B cell (primary cell): ENCODE data around the gene GPR162. TPM values are rescaled to one million over a fixed set of nuclear protein-coding genes. Genes with fewer than 3 reads are reported as not detected.

Experiments
- ATAC-seq: fragments of 200-7000 bp; cut with Tn5 transposase; one replicate; pipeline ENCODE4 v1.10.0; 2021; ENCODE audit warnings: low read depth, mild to moderate bottlenecking, moderate number of reproducible peaks, moderate library complexity
- CTCF ChIA-PET: fragments of 350-600 bp; sonication (Branson Sonifier 250); formaldehyde crosslinking; loops from one replicate; lab custom pipeline; 2021; ENCODE audit warnings: antibody characterized with exemption, inconsistent platforms; lab: Charles Lee
- POLR2A ChIA-PET: fragments of 350-600 bp; sonication (Branson Sonifier 250); formaldehyde crosslinking; loops from one replicate; lab custom pipeline; 2021; ENCODE audit warnings: antibody characterized with exemption; lab: Charles Lee
- DNase-seq: peaks from one replicate; pipeline ENCODE4 v3.0.0; 2013
- H2AFZ ChIP-seq: 2 replicates; pipeline ENCODE4 v1.6.1; 2012; ENCODE audit warnings: mild to moderate bottlenecking, low read depth, low read length; ENCODE audit not compliant: insufficient read depth, poor library complexity, severe bottlenecking
- H3K27ac ChIP-seq, 2 donors: 1 replicate in 1 of 2; 2 replicates in 1 of 2; pipeline ENCODE4 v1.5.1; 2012 to 2013; ENCODE audit warnings: low read length in 2 of 2, mild to moderate bottlenecking in 2 of 2, moderate library complexity in 1 of 2
- H3K27me3 ChIP-seq, 4 experiments: fragments of 200-600 bp in 1 of 4; sonication (generic) in 1 of 4; replicated peaks in 1 of 4; 1 replicate in 2 of 4; 2 replicates in 2 of 4; pipeline versions ENCODE4 v1.6.1 to v1.7.0; 2013 to 2016; ENCODE audit warnings: low read length in 3 of 4, mild to moderate bottlenecking in 2 of 4, mixed read lengths in 1 of 4, moderate library complexity in 1 of 4; ENCODE audit not compliant: insufficient read depth in 4 of 4, control insufficient read depth in 3 of 4; ENCODE audit errors: control extremely low read depth in 1 of 4
- H3K36me3 ChIP-seq, 2 experiments: replicated peaks in 1 of 2; 1 replicate in 1 of 2; 2 replicates in 1 of 2; pipeline versions ENCODE4 v1.6.1 to v1.7.1; 2013; ENCODE audit warnings: low read length in 1 of 2; ENCODE audit not compliant: insufficient read depth in 2 of 2, control insufficient read depth in 1 of 2; ENCODE audit errors: control extremely low read depth in 1 of 2, extremely low read depth in 1 of 2
- H3K4me1 ChIP-seq, 2 donors: fragments of 200-600 bp in 1 of 2; sonication (generic) in 1 of 2; 1 replicate in 1 of 2; 2 replicates in 1 of 2; pipeline versions ENCODE4 v1.5.1 to v1.6.1; 2013 to 2017; ENCODE audit warnings: low read length in 2 of 2; ENCODE audit not compliant: control insufficient read depth in 2 of 2, insufficient read depth in 2 of 2
- H3K4me2 ChIP-seq: replicated peaks from 2 replicates; pipeline ENCODE3; 2012; ENCODE audit warnings: mild to moderate bottlenecking, low read depth, low read length; ENCODE audit not compliant: poor library complexity, severe bottlenecking
- H3K4me3 ChIP-seq, 5 experiments: fragments of 200-600 bp in 1 of 5; sonication (generic) in 1 of 5; 1 replicate in 3 of 5; 2 replicates in 2 of 5; pipeline versions ENCODE4 v1.5.1 to v1.7.0; 2011 to 2016; ENCODE audit warnings: low read length in 4 of 5, mild to moderate bottlenecking in 4 of 5, low read depth in 2 of 5, control low read depth in 1 of 5, moderate library complexity in 1 of 5; ENCODE audit not compliant: insufficient read depth in 1 of 5; ENCODE audit errors: control extremely low read depth in 1 of 5, extremely low read depth in 1 of 5
- H3K79me2 ChIP-seq: fragments of 200-600 bp; sonication (generic); one replicate; pipeline ENCODE4 v1.6.0; 2016; ENCODE audit warnings: low read length; ENCODE audit not compliant: control insufficient read depth, insufficient read depth
- H3K9ac ChIP-seq: fragments of 200-600 bp; sonication (generic); 2 replicates; pipeline ENCODE4 v1.6.1; 2017; ENCODE audit warnings: mild to moderate bottlenecking, low read length, moderate library complexity
- H3K9me3 ChIP-seq, 3 donors: one replicate each; pipeline versions ENCODE4 v1.6.1 to v1.7.1; 2013; ENCODE audit warnings: low read length in 2 of 3; ENCODE audit not compliant: control insufficient read depth in 2 of 3, insufficient read depth in 1 of 3; ENCODE audit errors: control extremely low read depth in 1 of 3
- H4K20me1 ChIP-seq: 2 replicates; pipeline ENCODE4 v1.6.0; 2012; ENCODE audit warnings: mild to moderate bottlenecking, low read length; ENCODE audit not compliant: insufficient read depth, control insufficient read depth, poor library complexity, severe bottlenecking
- H3K27ac Mint-ChIP-seq: one replicate; pipeline ENCODE4 v1.8.0; 2021; ENCODE audit warnings: mixed read lengths
- H3K27me3 Mint-ChIP-seq: one replicate; pipeline ENCODE4 v1.8.0; 2021; ENCODE audit warnings: mixed read lengths
- H3K4me1 Mint-ChIP-seq: one replicate; pipeline ENCODE4 v1.8.0; 2021; ENCODE audit warnings: mixed read lengths
- H3K4me3 Mint-ChIP-seq: one replicate; pipeline ENCODE4 v1.8.0; 2021; ENCODE audit warnings: mixed read lengths
- H3K9me3 Mint-ChIP-seq: one replicate; pipeline ENCODE4 v1.8.0; 2022; ENCODE audit warnings: mixed read lengths; ENCODE audit not compliant: insufficient read depth
- CTCF ChIP-seq: fragments of 200-600 bp; IDR thresholded peaks from one replicate; pipeline ENCODE4 v1.8.0; 2022; ENCODE audit warnings: antibody characterized with exemption, mild to moderate bottlenecking
- EZH2 ChIP-seq: IDR thresholded peaks from 2 replicates; pipeline ENCODE4 v1.6.1; 2012; ENCODE audit warnings: borderline replicate concordance, low read depth, mild to moderate bottlenecking, moderate library complexity, low read length; ENCODE audit not compliant: insufficient read depth, poor library complexity, severe bottlenecking
- WGBS: methylation state at CpG from one replicate; pipeline ENCODE4 v1.1.5; 2013; ENCODE audit warnings: missing lambda C conversion rate; ENCODE audit not compliant: insufficient coverage; 5-methylcytosine and 5-hydroxymethylcytosine counted together
- intact Hi-C: fragments of 100-400 bp; cut with micrococcal nuclease; formaldehyde crosslinking; loops from one replicate; pipeline ENCODE4 v1.10.0; 2022
- polyA plus RNA-seq: library from polyadenylated mRNA; depleted of rRNA; stranded (reverse); fragments of >200 nt; gene quantifications from 2 replicates; pipeline ENCODE4 v1.2.3, GENCODE V29; 2012
- total RNA-seq, 2 donors: library from RNA; stranded (reverse); fragments of 120-200 nt in 1 of 2; gene quantifications; 1 replicate in 1 of 2; 2 replicates in 1 of 2; pipeline versions ENCODE4 v1.2.3 to v1.2.4, GENCODE V29; 2013 to 2022

GPR162 gene
- total and polyA plus RNA-seq, 2 donors (not counting 1 experiment from before 2014, with no cell fraction given): 0.54 TPM; not detected in 1

GRCh38 chr12:6775185-6776174, 46.1 kb upstream of the GPR162 start:
- ATAC-seq (no peak), DNase-seq (no peak)
- Histone ChIP-seq H3K27ac (no peak overlapping the region), H4K20me1 (no peaks in the 10 kb centered on the region), H3K9me3 (peaks cover 0 to 17% (median 0%) of the 10 kb centered on the region in 3 donors), H3K36me3 (no peaks in the 10 kb centered on the region), H3K27me3 (peaks cover 0 to 66% (median 41%) of the 10 kb centered on the region in 4 experiments), H2AFZ (no peak overlapping the region), H3K4me2 (no peak overlapping the region), H3K4me1 (peaks cover 31 to 37% of the 10 kb centered on the region in 2 donors), H3K9ac (no peak overlapping the region), H3K79me2 (no peaks in the 10 kb centered on the region), H3K4me3 (no peak overlapping the region)
- H3K9me3 Mint-ChIP-seq: no peaks in the 10 kb centered on the region
- whole genome bisulfite sequencing: 87% methylated on average over 6 of the region's 16 CpGs
- peaks cover 22% of the 10 kb centered on the region for H3K4me1 Mint-ChIP-seq
- ChIA-PET POLR2A (no interaction called here), CTCF (interaction anchor here (0.9 to 7.8 kb wide), 3 partner anchors 9 to 22 kb away, joined by 3 to 109 read pairs (median 10); partner anchors contain the start of genes MLF2 and PTMS)
- no peak overlapping the region for H3K4me3 Mint-ChIP-seq
- H3K27ac Mint-ChIP-seq: peak overlapping the region; percentile 37
- TF ChIP-seq CTCF: no peak
- no peak for TF ChIP-seq EZH2
- H3K27me3 Mint-ChIP-seq: peaks cover 63% of the 10 kb centered on the region
- intact Hi-C loops: no loop called here
